GM12891 (cell line): ENCODE results near the gene DEPDC7.

Source experiments
- DNase-seq: peaks from one replicate; pipeline ENCODE4 v3.0.0; 2011; ENCODE audit warnings: low spot score; ENCODE audit not compliant: insufficient read length
- FAIRE-seq: peaks from 2 replicates; lab custom pipeline; 2011; peaks lifted over from hg19 to GRCh38; lab: Jason Lieb, UNC
- PAX5 ChIP-seq: IDR thresholded peaks from 2 replicates; pipeline ENCODE4 v1.6.1; 2011; ENCODE audit warnings: low read length, moderate library complexity, mild to moderate bottlenecking; ENCODE audit not compliant: insufficient read depth, severe bottlenecking
- POLR2A ChIP-seq: IDR thresholded peaks from 2 replicates; pipeline ENCODE4 v1.6.1; 2011; ENCODE audit warnings: low read depth, low read length, control low read depth
- POLR2AphosphoS5 ChIP-seq: IDR thresholded peaks from 2 replicates; pipeline ENCODE4 v1.6.1; 2011; ENCODE audit warnings: low read depth, low read length, control low read depth
- POU2F2 ChIP-seq: IDR thresholded peaks from 2 replicates; pipeline ENCODE4 v1.6.1; 2011; ENCODE audit warnings: low read depth, mild to moderate bottlenecking, control low read depth, low read length, moderate library complexity
- SPI1 ChIP-seq: IDR thresholded peaks from 2 replicates; pipeline ENCODE4 v1.6.1; 2011; ENCODE audit warnings: low read depth, low read length, control low read depth
- TAF1 ChIP-seq: IDR thresholded peaks from 2 replicates; pipeline ENCODE4 v1.6.1; 2011; ENCODE audit warnings: low read depth, low read length, control low read depth

The DEPDC7 gene

GRCh38 chr11:32991898-32992297 is 23.8 kb upstream of the DEPDC7 start:
- FAIRE-seq (no peak), DNase-seq (no peak)
- no peak for TF ChIP-seq TAF1
- TF ChIP-seq SPI1, result no peak
- no peak for TF ChIP-seq PAX5
- no peak for TF ChIP-seq POLR2AphosphoS5
- no peak for TF ChIP-seq POLR2A
- TF ChIP-seq POU2F2, result no peak

DNA sequence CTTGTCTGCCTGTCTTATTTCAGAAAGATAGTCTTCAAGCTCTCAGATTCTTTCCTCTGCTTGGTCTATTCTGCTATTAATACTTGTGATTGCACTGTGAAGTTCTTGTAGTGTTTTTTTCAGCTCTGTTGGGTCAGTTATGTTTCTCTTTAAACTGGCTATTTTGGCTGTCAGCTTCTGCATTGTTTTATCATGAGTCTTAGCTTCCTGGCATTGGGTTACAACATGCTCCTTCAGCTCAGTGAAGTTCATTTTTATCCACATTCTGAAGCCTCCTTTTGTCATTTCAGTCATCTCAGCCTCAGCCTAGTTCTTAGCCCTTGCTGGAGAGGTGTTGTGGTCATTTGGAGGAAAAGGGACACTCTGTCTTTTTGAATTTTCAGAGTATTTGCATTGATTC is 15.5 kb upstream of the DEPDC7 start:
- no peak for TF ChIP-seq SPI1
- TF ChIP-seq PAX5, result no peak
- no peak for TF ChIP-seq TAF1
- TF ChIP-seq POLR2A, result no peak
- no peak for TF ChIP-seq POU2F2
- no peak for TF ChIP-seq POLR2AphosphoS5
- DNase-seq, result no peak
- no peak for FAIRE-seq

DNA sequence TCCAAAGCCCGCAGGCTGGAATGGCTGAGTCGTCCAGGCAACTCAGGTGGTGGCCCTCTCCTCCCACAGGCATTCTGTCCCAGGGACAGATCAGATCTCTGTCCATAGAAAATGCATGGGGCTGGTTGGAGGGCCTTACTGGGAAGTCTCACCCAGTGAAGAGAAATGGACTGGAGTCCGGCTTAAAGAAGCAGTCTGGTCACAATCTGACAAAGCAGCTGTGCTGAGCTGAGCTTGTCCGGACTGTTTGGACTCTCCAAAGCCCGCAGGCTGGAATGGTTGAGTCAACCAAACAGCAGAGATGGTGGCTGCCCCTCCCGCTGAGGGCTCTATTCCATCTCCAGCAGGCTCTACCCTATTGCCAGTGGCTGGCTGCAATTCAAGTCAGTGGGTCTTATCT is 14.4 kb upstream of the DEPDC7 start:
- FAIRE-seq, result no peak
- DNase-seq, result no peak
- TF ChIP-seq POLR2A (no peak), POU2F2 (no peak), TAF1 (no peak)

DNA sequence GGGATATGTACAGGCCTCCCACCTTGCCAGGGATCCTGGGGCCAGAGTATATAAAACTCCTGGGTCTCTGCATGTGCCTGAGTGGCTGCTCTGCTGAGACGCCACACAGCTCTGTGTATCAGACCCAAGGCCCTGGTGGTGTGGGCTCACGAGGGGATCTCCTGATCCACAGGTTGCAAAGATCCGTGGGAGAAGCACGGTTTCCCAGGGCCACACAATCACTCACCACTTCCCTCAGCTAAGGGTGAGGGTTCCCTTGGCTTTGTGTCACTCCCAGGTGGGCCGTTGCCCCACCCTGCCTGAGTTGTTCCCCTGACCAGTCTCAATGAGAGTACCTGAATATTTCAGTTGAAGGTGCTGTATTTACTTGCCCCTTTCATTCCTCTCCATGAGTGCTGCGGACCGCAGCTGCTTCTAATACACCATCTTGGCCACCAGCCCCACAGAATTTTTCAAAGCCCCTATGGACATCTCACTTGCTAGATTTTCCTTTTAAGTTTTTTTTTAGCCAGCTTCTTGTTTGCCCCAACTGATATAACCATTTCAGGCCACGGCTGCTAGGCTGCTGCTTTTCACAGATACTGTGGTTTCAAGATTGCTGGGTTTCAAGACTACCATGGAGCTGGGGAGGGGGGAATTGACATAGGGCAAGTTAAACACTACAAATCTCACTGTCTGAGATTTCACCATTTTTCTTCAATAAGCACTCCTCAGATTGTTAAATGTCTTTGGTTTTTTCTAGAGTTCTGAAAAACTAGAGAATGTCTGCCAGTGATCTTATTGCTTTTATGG is 13.7 kb upstream of the DEPDC7 start:
- FAIRE-seq, result no peak
- TF ChIP-seq PAX5 (no peak), SPI1 (no peak), POLR2A (no peak), POLR2AphosphoS5 (no peak), POU2F2 (no peak)
- DNase-seq, result no peak

- no peak for TF ChIP-seq POU2F2
- no peak for TF ChIP-seq POLR2AphosphoS5
- no peak for TF ChIP-seq PAX5
- TF ChIP-seq SPI1, result no peak
- no peak for TF ChIP-seq POLR2A
- TF ChIP-seq TAF1, result no peak
- DNase-seq, result no peak
Observed at GRCh38 chr11:33005175-33005574, 10.5 kb upstream of the DEPDC7 start.

DNA sequence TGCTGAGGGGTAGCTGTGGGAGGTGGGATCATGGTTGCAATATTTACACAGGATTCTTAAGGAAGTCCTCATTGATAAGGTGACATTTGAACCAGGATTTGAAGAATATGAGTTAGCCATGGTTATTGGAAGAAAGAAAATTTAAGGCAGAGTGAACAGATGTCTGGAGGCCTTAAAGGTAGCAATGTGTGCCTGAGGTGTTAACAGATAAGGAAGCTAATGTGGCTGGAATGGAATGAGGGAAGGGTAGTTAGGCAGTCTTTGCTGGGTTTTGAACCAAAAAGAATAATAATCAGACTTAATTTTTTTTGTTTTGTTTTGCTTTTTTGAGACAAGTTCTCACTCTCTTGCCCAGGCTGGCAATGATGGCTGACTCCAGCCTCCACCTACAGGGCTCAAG is 9.7 kb upstream of the DEPDC7 start:
- FAIRE-seq (no peak), DNase-seq (no peak)
- TF ChIP-seq PAX5 (no peak), TAF1 (no peak), POU2F2 (no peak)

More at GRCh38 chr11:33005175-33005574, 10.5 kb upstream of the DEPDC7 start:
- no peak for FAIRE-seq

DNA sequence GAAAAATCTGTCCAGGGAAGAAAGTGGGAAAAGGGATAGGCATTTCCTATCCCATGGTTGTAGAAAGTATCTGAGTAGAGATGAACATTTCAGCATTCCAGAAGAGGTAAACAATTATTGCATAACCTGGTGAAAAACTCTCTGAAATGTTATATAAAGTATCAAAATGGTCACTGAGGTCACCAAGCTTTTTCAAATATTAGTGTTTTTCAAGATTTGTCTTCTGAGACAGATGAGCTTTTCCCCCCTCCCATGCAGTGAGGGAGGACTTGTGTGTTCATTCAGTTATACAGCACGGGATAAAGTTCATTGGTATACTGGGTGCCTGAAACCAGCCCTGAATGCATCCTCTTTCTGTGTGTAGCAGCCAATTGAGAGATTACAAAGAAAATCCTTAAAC is 1.9 kb upstream of the DEPDC7 start:
- no peak for TF ChIP-seq TAF1
- TF ChIP-seq POLR2A, result no peak
- no peak for TF ChIP-seq POU2F2
- TF ChIP-seq PAX5, result no peak
- TF ChIP-seq SPI1, result no peak
- DNase-seq (no peak), FAIRE-seq (no peak)

- FAIRE-seq, result no peak
- no peak for DNase-seq
- no peak for TF ChIP-seq SPI1
- TF ChIP-seq PAX5, result no peak
- TF ChIP-seq POLR2AphosphoS5, result no peak
- no peak for TF ChIP-seq POU2F2
Observed at GRCh38 chr11:33016654-33017053, 976 bp downstream of the DEPDC7 start.

- DNase-seq (no peak), FAIRE-seq (no peak)
- no peak for TF ChIP-seq SPI1
- no peak for TF ChIP-seq POU2F2
- no peak for TF ChIP-seq POLR2A
- TF ChIP-seq POLR2AphosphoS5, result no peak
- TF ChIP-seq TAF1, result no peak
- TF ChIP-seq PAX5, result no peak
Observed at GRCh38 chr11:33017478-33017877, 1.8 kb downstream of the DEPDC7 start.

DNA sequence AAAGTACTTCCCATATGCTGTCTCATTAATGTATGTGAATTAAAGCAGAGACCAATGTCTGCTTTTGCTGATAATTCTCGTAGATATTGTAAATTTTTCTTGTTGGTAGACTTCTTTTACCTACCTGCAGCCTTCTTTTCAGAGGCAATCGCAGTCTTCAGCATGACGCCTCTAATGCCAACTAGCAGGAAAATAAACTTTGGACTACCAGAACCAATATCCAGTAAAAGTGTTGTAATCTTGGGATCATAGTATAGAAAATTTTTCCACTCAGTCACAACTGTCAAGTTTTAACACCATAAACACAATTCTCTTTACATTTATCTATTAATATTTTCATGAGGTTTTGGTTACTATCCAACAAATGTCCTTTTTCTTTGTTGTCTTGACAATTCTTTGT is 2.3 kb downstream of the DEPDC7 start:
- no peak for TF ChIP-seq POU2F2
- no peak for TF ChIP-seq TAF1
- no peak for TF ChIP-seq POLR2A
- TF ChIP-seq PAX5, result no peak
- no peak for TF ChIP-seq SPI1
- TF ChIP-seq POLR2AphosphoS5, result no peak
- DNase-seq (no peak), FAIRE-seq (no peak)

- TF ChIP-seq POLR2A (no peak), PAX5 (no peak), POU2F2 (no peak), POLR2AphosphoS5 (no peak), TAF1 (no peak), SPI1 (no peak)
- FAIRE-seq (no peak), DNase-seq (no peak)
Observed at GRCh38 chr11:33018840-33019239, 3.2 kb downstream of the DEPDC7 start.
